ENCODE results near the gene KIF1A. TPM values are rescaled to one million over a fixed set of nuclear protein-coding genes. Genes with fewer than 3 reads are reported as not detected.

KIF1A gene
- polyA plus RNA-seq, 1 experiment, result not detected

GRCh38 chr2:240726876-240727275 is 93.1 kb downstream of the KIF1A start:
- no peak for TF ChIP-seq CTCF (IDR thresholded peaks at IDR 0.05; ENCODE audit: low read depth, low read length)
- ChIA-PET CTCF (no interaction called here), POLR2A (no interaction called here)
- peaks cover 15% of the 10 kb centered on the region for H3K27me3 ChIP-seq (ENCODE audit: control insufficient read depth, insufficient read depth, low read length)
- H3K27ac ChIP-seq (ENCODE audit: low read depth, low read length), result no peak overlapping the region
- H3K9me3 ChIP-seq (ENCODE audit: control insufficient read depth, insufficient read depth, low read length), result no peaks in the 10 kb centered on the region; the same call in 1 of the 2 replicates
- H3K4me3 ChIP-seq (ENCODE audit: low read depth, low read length), result no peak overlapping the region
- DNase-seq (ENCODE audit: low read depth, low spot score), result no peak

GRCh38 chr2:240725671-240726070 is 94.3 kb downstream of the KIF1A start:
- no peak for DNase-seq (ENCODE audit: low read depth, low spot score)
- ChIA-PET CTCF (no interaction called here), POLR2A (no interaction called here)
- TF ChIP-seq CTCF (IDR thresholded peaks at IDR 0.05; ENCODE audit: low read depth, low read length), result no peak
- Histone ChIP-seq H3K4me3 (ENCODE audit: low read depth, low read length) (no peak overlapping the region), H3K9me3 (ENCODE audit: control insufficient read depth, insufficient read depth, low read length) (no peaks in the 10 kb centered on the region; the same call in 1 of the 2 replicates), H3K27me3 (ENCODE audit: control insufficient read depth, insufficient read depth, low read length) (peaks cover 10% of the 10 kb centered on the region), H3K27ac (ENCODE audit: low read depth, low read length) (no peak overlapping the region)

GRCh38 chr2:240725266-240725665 is 94.8 kb downstream of the KIF1A start:
- H3K4me3 ChIP-seq (ENCODE audit: low read depth, low read length), result no peak overlapping the region
- peaks cover 7% of the 10 kb centered on the region for H3K27me3 ChIP-seq (ENCODE audit: control insufficient read depth, insufficient read depth, low read length)
- CTCF ChIA-PET, result no interaction called here
- POLR2A ChIA-PET, result no interaction called here
- no peak overlapping the region for H3K27ac ChIP-seq (ENCODE audit: low read depth, low read length)
- DNase-seq (ENCODE audit: low read depth, low spot score), result no peak
- H3K9me3 ChIP-seq (ENCODE audit: control insufficient read depth, insufficient read depth, low read length), result no peaks in the 10 kb centered on the region; the same call in 1 of the 2 replicates
- no peak for TF ChIP-seq CTCF (IDR thresholded peaks at IDR 0.05; ENCODE audit: low read depth, low read length)

GRCh38 chr2:240724431-240724830 is 95.6 kb downstream of the KIF1A start:
- Histone ChIP-seq H3K27ac (ENCODE audit: low read depth, low read length) (no peak overlapping the region), H3K9me3 (ENCODE audit: control insufficient read depth, insufficient read depth, low read length) (no peaks in the 10 kb centered on the region; the same call in 1 of the 2 replicates), H3K27me3 (ENCODE audit: control insufficient read depth, insufficient read depth, low read length) (no peaks in the 10 kb centered on the region), H3K4me3 (ENCODE audit: low read depth, low read length) (no peak overlapping the region)
- ChIA-PET CTCF (no interaction called here), POLR2A (no interaction called here)
- no peak for TF ChIP-seq CTCF (IDR thresholded peaks at IDR 0.05; ENCODE audit: low read depth, low read length)
- no peak for DNase-seq (ENCODE audit: low read depth, low spot score)

- H3K27ac ChIP-seq (ENCODE audit: low read depth, low read length), result no peak overlapping the region
- H3K9me3 ChIP-seq (ENCODE audit: control insufficient read depth, insufficient read depth, low read length), result no peaks in the 10 kb centered on the region; the same call in 1 of the 2 replicates
- POLR2A ChIA-PET, result no interaction called here
- no peak for DNase-seq (ENCODE audit: low read depth, low spot score)
- no peak for TF ChIP-seq CTCF (IDR thresholded peaks at IDR 0.05; ENCODE audit: low read depth, low read length)
- no peak overlapping the region for H3K4me3 ChIP-seq (ENCODE audit: low read depth, low read length)
- H3K27me3 ChIP-seq (ENCODE audit: control insufficient read depth, insufficient read depth, low read length), result no peaks in the 10 kb centered on the region
- CTCF ChIA-PET, result no interaction called here
Observed at GRCh38 chr2:240723851-240724250, 96.2 kb downstream of the KIF1A start.

All from AG04450 (cell line).